ENCODE results near the gene LRP2.

The LRP2 gene

DNA sequence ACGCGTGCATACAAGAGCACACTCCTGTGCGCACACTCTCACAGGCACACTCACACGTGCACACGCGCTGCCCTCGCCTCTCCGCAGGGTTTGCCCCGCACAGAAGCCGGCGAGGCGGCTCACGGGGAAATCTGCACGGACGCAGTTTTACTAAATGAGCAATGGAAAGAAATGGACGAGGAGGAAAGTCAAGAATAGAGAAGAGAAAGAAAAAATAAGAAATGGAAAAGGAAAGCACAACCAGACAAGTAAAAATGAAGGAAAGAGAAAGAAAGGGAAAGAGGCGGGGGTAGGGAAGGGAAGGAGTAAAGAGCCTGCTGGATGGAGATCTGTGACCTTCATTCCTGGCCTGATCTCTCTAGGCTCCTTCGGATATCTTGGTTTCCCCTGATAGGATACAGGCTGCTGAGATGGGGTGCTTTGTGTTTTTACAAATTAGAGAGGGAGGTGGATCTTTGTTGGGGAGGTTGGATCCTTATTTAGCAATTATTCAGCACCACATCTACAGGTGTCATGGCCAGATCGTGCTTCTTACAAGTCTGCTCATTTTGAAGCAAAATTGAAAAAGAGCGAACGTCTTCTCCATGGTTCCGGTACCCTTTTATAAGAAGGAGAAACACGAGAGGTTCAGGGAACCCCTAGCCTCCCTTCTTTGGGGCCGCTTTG, 693 bp upstream of the LRP2 start:
- Mint-ChIP-seq H3K4me3 (peak overlapping the region; percentile 81 to 82), H3K9me3 (peaks cover 0 to 1% of the 10 kb centered on the region in 2 donors), H3K27me3 (peaks cover 50 to 56% of the 10 kb centered on the region in 2 donors), H3K4me1 (peaks cover 35 to 45% of the 10 kb centered on the region in 2 donors), H3K27ac (peak overlapping the region; percentile 70), H3K36me3 (no peaks in the 10 kb centered on the region)
- ATAC-seq (replicated peaks) (peak; percentile 6 to 19), DNase-seq (no peak)

DNA sequence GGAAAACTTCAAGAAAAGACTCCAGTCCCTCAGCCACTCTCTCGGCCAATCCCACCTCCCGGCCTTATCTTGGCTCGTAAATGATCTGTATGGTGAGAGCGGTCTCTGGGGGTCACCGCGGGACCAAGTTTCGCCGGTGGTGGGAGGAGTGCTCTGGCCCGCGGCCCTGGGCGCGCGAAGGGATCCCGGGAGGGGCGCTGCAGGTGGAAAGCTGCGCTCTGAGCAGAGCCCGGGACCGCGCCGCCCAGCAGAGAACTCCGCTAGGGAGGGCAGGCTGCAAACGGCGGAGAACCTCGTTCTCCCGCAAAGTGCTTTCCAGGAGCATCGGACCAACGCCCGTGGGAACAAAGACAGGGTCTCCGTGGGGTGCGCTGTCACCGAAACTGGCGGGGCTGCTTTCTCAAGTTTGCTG, 622 bp downstream of the LRP2 start:
- Mint-ChIP-seq H3K4me3 (peak overlapping the region; percentile 30 to 82), H3K4me1 (peaks cover 35 to 45% of the 10 kb centered on the region in 2 donors), H3K36me3 (no peaks in the 10 kb centered on the region), H3K27ac (no peak overlapping the region), H3K9me3 (no peaks in the 10 kb centered on the region), H3K27me3 (peaks cover 53 to 65% of the 10 kb centered on the region in 2 donors)
- DNase-seq (no peak), ATAC-seq (replicated peaks) (peak in 1 of 2 donors; percentile 12)

DNA sequence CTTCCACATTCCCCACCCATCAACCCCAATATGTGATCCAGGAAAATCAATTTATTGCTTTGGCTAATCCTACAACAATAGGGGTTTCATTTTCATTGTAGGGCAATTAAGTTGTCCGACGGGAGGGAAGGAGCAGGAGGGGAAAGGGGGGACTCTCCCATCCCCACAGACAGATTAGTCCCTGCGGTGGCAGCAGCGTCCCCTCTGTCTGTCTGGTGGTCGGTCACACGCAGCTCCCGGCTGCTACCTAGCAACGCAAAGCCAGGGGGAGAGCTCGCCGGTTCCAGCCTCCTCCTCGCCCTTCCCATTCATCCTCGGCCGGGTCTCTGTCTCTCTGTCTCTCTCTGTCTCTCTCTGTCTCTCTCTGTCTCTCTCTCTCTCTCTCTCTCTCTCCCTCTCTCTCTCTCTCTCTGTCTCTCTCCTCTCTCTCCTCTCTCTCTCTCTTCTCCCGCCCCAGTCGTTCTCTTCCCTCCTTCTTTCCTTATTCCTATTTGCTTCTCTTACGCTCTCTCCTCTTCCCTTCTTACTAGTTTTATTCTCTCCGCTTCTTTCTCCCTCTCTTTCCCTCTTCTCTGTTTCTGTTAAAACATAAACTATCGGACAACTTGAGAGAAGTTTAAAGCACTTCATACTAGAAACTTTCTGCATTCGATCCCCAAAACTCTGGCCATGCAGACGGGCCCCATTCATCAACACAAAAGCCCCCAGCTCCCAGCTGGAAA, 1.2 kb downstream of the LRP2 start:
- no peak for ATAC-seq (replicated peaks)
- no peak for DNase-seq

DNA sequence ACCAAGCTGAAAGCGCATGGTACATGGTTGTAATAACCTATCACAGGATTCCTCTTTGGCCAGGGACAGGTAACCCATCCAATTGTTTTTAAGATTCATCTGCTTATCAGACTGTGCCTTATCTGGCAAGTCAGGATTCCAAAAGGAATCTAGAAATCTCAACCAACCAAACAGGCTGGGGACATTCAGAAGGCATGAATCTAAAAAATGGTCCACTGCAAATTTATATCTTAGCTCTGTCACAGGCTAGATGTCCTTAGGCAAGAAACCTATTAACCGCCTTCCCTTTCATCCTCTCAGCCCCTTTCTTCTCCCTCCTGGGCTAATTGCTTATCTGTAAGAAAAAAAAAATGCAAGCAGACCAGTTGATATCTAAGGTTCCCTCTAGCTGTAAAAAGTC, 4.3 kb downstream of the LRP2 start:
- H3K27ac Mint-ChIP-seq = no peak overlapping the region
- ATAC-seq (replicated peaks) = no peak
- H3K27me3 Mint-ChIP-seq = peaks cover 40 to 60% of the 10 kb centered on the region in 2 donors
- no peak overlapping the region for H3K4me3 Mint-ChIP-seq
- H3K36me3 Mint-ChIP-seq = no peaks in the 10 kb centered on the region
- H3K4me1 Mint-ChIP-seq = peaks cover 16 to 21% of the 10 kb centered on the region in 2 donors
- H3K9me3 Mint-ChIP-seq = no peaks in the 10 kb centered on the region
- no peak for DNase-seq

More for the DNA sequence above, 1.2 kb downstream of the LRP2 start:
- H3K27ac Mint-ChIP-seq = no peak overlapping the region
- peak overlapping the region; percentile 30 to 82 for H3K4me3 Mint-ChIP-seq
- no peaks in the 10 kb centered on the region for H3K9me3 Mint-ChIP-seq
- peaks cover 58 to 71% of the 10 kb centered on the region in 2 donors for H3K27me3 Mint-ChIP-seq
- H3K36me3 Mint-ChIP-seq = no peaks in the 10 kb centered on the region
- H3K4me1 Mint-ChIP-seq = peaks cover 35 to 45% of the 10 kb centered on the region in 2 donors

DNA sequence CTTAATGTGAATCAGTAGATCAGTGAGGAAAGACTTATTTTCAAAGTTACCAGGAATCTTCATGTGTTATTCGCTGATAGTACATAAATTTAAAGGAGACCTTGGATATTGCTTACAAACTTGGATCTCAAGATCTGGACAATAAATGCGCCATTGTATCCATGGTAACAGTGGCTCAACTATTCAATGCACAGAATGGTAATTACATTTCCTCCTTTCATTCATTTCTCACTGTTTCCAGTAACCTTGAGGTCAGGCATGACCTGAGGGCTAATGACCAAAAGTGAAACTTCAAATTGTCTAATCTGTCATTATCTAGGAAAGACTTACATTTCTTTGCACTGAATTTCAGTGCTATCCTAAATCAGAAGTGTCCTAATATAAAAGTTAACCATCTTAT, 8.1 kb downstream of the LRP2 start:
- Mint-ChIP-seq H3K4me1 (no peaks in the 10 kb centered on the region), H3K4me3 (no peak overlapping the region), H3K27me3 (peaks cover 13 to 30% of the 10 kb centered on the region in 2 donors), H3K9me3 (no peaks in the 10 kb centered on the region), H3K36me3 (no peaks in the 10 kb centered on the region), H3K27ac (no peak overlapping the region)
- no peak for DNase-seq
- ATAC-seq (replicated peaks) = peak; percentile 51 to 60

DNA sequence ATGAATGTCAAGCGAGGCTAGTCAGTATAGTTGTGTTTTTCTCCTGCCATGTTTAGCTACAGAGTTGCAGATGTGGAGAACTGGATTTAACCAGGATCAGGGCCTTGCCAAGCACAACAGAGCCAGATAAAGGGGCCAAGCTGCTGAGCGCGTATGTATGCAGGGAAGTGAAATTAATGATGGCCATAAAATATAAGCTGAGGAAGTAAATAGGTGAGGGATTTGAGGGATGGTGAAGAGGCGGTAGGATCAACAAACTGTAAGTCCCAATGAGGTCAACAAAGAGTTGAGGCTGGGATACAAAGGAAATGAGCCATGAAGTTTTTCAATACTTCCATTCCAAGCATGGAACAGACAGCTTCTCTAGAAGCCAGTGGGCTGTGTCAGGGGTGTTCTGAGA, 10.6 kb downstream of the LRP2 start:
- DNase-seq = no peak
- no peak overlapping the region for H3K27ac Mint-ChIP-seq
- no peaks in the 10 kb centered on the region for H3K9me3 Mint-ChIP-seq
- H3K4me3 Mint-ChIP-seq = no peak overlapping the region
- H3K36me3 Mint-ChIP-seq = no peaks in the 10 kb centered on the region
- H3K4me1 Mint-ChIP-seq = no peaks in the 10 kb centered on the region
- ATAC-seq (replicated peaks) = no peak
- H3K27me3 Mint-ChIP-seq = peaks cover 10 to 15% of the 10 kb centered on the region in 2 donors

DNA sequence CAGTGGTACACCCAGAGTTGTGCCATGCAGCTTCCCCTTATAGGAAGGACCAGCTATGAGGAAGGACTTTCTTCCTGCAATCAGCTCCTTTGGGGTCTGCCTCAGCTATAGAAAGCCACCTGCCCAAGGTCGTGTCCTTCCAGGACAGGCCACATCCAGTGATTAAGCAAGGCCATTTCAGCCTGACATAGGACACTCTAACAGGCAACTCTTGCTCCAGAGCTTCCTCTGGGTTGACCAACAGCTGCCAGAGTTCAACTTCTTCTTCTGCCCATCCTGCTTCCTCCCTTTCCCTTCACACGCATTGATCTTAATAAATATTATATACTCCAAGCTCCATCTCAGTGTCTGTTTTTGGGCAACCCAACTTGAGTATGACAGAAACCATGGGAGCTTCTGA, 12.8 kb downstream of the LRP2 start:
- no peak for ATAC-seq (replicated peaks)
- Mint-ChIP-seq H3K4me1 (no peaks in the 10 kb centered on the region), H3K27ac (no peak overlapping the region), H3K27me3 (no peaks in the 10 kb centered on the region), H3K9me3 (no peaks in the 10 kb centered on the region), H3K36me3 (no peaks in the 10 kb centered on the region), H3K4me3 (no peak overlapping the region)
- no peak for DNase-seq

DNA sequence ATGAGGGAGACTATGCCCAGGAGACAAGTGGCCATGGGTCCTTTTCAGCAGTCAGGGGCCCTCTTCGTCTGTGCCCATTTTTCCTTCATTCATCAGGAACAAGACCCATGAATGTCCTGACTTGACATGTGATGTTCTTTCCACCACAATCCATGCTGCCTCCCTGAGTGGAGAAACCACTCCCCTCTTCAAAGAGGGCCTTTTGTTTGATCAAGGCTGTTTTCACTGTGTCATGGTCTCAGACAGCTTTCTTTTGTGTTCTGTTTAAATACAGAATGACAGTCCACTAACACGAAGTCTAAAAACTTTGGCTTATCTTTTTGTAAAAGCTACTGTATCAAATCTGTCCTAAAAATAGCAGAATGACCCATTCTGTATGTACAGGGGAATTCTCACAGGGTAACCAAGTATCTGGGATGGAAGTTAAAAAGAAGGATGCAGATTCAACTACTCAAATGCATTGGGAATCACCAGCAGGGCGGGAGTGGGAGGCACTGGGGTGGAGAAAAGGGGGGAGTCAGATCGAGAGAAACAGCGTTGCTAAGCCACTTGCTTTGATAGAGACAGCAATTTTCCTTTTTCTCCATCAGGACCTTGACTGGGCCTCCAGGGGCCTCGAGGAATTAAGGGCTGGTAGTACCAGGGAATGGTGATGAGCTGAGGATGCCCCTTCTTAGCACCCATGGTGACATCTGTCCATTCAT, 13.9 kb downstream of the LRP2 start:
- H3K4me1 Mint-ChIP-seq = no peaks in the 10 kb centered on the region
- H3K27ac Mint-ChIP-seq = no peak overlapping the region
- H3K36me3 Mint-ChIP-seq = no peaks in the 10 kb centered on the region
- no peak overlapping the region for H3K4me3 Mint-ChIP-seq
- ATAC-seq (replicated peaks) = no peak
- no peak for DNase-seq
- H3K9me3 Mint-ChIP-seq = no peaks in the 10 kb centered on the region
- H3K27me3 Mint-ChIP-seq = no peaks in the 10 kb centered on the region

DNA sequence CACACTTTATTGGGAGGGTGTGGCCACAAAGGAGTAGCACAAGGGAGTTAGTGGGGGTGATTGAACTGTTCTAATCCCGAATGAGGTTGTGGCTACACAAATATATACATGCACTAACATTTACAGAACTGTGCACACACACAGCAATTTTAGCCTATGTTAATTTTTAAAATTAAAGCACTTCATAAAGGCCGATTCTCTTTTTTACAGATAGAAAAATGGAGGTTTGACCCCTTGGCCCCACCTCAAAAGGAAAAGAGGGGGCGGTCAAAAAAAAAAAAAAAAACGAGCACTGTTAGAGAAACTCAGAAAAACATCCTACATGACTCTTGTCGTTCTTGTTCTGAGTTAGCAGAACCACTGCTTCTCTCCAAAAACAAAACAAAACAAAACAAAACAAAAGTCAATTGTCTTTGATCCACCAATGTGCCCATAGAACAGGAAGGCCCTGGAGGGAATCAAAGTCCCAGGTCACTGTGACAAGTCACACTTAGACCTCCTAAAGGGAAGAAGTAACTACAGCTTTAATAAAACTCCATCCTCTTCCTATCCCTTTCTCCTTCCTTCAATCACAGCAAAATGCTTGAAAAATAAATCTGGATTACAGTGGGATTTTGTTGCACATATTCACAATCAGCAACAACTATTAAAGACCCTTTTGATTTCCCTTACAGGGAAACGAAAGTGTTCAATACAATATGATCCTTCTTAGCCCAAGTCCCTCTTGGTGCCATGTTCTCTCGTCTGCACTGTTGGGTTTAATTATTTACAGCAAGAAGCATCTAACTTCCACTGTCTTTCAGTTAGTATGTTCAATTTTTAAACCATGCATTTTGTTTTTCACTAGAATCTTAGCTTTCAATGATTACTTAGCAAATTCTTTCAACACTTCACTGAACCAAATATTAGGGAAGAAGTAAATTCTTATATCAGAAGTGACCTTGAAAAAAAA, 16.6 kb downstream of the LRP2 start:
- Mint-ChIP-seq H3K36me3 (no peaks in the 10 kb centered on the region), H3K27ac (no peak overlapping the region), H3K4me1 (no peaks in the 10 kb centered on the region), H3K4me3 (no peak overlapping the region), H3K27me3 (peaks cover 4 to 5% of the 10 kb centered on the region in 2 donors), H3K9me3 (no peaks in the 10 kb centered on the region)
- ATAC-seq (replicated peaks) = no peak
- no peak for DNase-seq

DNA sequence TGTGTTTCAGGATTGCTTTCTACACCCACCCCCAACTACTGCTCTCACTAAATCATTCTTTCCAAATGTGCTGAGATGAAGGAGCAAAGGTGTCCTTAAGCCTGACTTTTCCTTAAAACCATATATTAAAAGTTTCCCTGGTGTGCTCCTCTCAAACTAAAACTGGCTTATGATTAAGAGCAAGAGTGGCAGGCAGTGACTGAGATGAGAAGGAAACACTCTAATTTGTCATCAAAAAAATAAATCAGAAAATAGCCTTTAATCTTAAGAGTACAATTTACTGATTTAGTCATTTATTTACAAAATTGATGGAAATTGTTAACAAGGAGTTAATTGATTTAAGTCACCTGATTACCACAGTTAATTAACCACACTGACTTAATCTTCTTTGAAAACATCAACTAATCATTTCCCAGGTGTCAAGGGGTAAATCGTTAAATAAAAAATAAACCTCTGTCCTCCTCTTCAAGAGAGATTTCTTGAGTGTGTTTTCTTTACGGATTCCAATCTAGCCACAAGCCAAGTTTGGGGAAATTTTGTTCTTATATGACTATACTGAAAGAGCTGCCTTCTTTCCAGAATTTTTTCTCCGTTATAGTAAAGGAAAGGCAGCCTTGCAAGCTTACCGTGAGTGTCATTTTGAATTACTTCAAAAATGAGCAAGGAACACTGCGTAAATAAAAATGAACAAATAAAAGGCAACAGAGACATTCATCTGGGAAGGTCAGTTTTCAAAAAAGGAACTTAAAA, 17.4 kb downstream of the LRP2 start:
- DNase-seq (no peak), ATAC-seq (replicated peaks) (no peak)
- Mint-ChIP-seq H3K4me3 (no peak overlapping the region), H3K27me3 (peaks cover 5 to 9% of the 10 kb centered on the region in 2 donors), H3K27ac (no peak overlapping the region), H3K9me3 (no peaks in the 10 kb centered on the region), H3K4me1 (no peaks in the 10 kb centered on the region), H3K36me3 (no peaks in the 10 kb centered on the region)

DNA sequence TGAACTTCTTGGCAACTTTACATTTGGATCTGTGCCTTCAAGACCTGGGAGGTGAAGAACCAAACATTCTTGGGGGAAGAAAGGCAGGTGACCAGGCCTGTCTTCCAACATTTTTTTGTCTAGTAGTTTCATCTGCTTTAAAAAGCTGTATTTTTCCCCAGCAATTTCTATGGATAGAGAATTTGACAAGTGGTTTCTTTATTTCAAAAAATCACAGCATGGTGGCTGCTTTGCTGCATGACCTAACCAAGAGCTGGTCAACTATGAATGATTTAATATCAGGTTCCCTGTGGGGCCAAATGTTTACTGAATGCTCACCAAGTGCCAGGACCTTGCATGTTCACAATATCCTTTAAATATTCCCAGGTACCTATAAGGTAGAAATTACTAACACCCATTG, 19.1 kb downstream of the LRP2 start:
- peaks cover 5 to 12% of the 10 kb centered on the region in 2 donors for H3K27me3 Mint-ChIP-seq
- DNase-seq = no peak
- no peaks in the 10 kb centered on the region for H3K36me3 Mint-ChIP-seq
- no peaks in the 10 kb centered on the region for H3K9me3 Mint-ChIP-seq
- ATAC-seq (replicated peaks) = no peak
- no peak overlapping the region for H3K27ac Mint-ChIP-seq
- no peak overlapping the region for H3K4me3 Mint-ChIP-seq
- no peaks in the 10 kb centered on the region for H3K4me1 Mint-ChIP-seq

DNA sequence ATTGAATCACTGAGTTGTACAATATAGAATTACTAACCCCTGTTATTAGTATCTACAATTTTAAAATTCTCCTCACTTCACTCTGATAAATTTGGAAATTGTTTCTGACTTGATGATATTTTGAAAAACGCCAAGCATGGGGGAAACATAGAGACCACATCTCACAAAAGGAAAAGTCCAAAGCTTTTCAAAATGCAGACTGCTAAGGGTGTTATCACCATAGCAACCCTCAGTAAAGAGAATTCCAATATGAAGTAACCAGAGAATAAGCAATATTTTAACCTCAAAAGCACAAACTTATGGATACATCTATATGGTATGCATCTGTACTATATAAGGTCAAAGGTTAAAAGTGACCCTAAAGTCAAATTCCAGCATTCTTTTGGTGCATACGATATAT, 22.7 kb downstream of the LRP2 start:
- DNase-seq = no peak

DNA sequence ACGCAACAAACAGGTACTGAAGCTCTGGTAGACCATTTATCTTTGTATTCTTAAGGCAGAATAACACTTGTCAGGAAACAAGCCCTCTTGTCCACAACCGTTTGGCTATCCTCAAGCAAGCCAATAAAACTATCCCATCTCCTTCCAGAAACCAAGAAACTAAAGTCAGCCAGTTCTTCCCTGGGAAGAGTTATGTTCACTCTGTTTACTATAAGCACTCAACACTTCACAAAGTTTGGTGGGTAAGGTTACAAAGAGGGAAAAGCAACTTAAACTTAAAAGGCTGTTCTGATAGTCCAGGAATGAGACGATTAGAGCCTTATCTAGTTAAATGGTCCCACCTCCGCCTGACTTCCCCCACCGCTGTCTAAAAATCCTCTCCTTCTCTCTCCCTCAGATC, 25.6 kb downstream of the LRP2 start:
- Mint-ChIP-seq H3K27ac (no peak overlapping the region), H3K4me1 (no peaks in the 10 kb centered on the region), H3K9me3 (no peaks in the 10 kb centered on the region), H3K4me3 (no peak overlapping the region), H3K36me3 (no peaks in the 10 kb centered on the region), H3K27me3 (peaks cover 6 to 28% of the 10 kb centered on the region in 2 donors)
- DNase-seq = no peak
- ATAC-seq (replicated peaks) = no peak

More for the DNA sequence above, 22.7 kb downstream of the LRP2 start:
- H3K36me3 Mint-ChIP-seq = no peaks in the 10 kb centered on the region
- H3K9me3 Mint-ChIP-seq = no peaks in the 10 kb centered on the region
- no peak for ATAC-seq (replicated peaks)
- H3K27ac Mint-ChIP-seq = no peak overlapping the region
- H3K4me3 Mint-ChIP-seq = no peak overlapping the region
- H3K27me3 Mint-ChIP-seq = peaks cover 11 to 28% of the 10 kb centered on the region in 2 donors
- H3K4me1 Mint-ChIP-seq = no peaks in the 10 kb centered on the region
